Activated T-cell treated with anti-CD3 and anti-CD28 coated beads, Interleukin-2, amount 50 U/mL, for 24 hours (primary cell): ENCODE data around the gene NCOA1.

Source experiments
- DNase-seq: peaks from one replicate; pipeline ENCODE4 v3.0.0-alpha.2; 2020
- H3K27ac Mint-ChIP-seq: 2 replicates; pipeline ENCODE4 v1.8.0; 2020; ENCODE audit warnings: mild to moderate bottlenecking, mixed read lengths
- H3K27me3 Mint-ChIP-seq: 2 replicates; pipeline ENCODE4 v1.8.0; 2020; ENCODE audit warnings: mixed read lengths
- H3K36me3 Mint-ChIP-seq: 2 replicates; pipeline ENCODE4 v1.8.0; 2020; ENCODE audit warnings: low read depth, mixed read lengths
- H3K4me1 Mint-ChIP-seq: 2 replicates; pipeline ENCODE4 v1.8.0; 2020; ENCODE audit warnings: low read depth, mixed read lengths
- H3K4me3 Mint-ChIP-seq: 2 replicates; pipeline ENCODE4 v1.8.0; 2020; ENCODE audit warnings: mild to moderate bottlenecking, moderate library complexity, mixed read lengths
- H3K9me3 Mint-ChIP-seq: 2 replicates; pipeline ENCODE4 v1.8.0; 2020; ENCODE audit warnings: mixed read lengths

Gene NCOA1

DNA sequence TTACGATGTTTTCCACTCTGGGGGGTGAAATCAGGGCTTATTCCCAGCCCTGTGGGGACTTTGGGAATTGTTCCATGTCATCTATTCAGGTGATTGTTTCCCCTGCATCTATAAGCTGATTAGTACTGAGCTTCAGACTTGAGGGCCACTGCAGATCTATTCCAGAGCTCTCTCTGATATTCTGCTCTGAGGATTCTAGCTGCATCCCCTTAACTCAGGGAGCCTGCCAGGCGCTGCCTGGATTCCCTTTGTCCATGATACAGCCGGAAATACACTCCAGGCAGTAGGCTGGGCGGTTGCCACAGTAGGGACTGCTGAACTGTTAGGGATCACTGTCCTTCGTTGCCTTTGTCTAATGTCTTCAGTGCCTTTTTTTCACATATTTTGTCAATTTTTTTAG lies 270.8 kb downstream of the NCOA1 start:
- Mint-ChIP-seq H3K4me1 (peaks cover 6% of the 10 kb centered on the region), H3K4me3 (no peak overlapping the region), H3K27me3 (no peaks in the 10 kb centered on the region), H3K9me3 (no peaks in the 10 kb centered on the region), H3K27ac (no peak overlapping the region), H3K36me3 (peaks cover 67% of the 10 kb centered on the region)
- DNase-seq = no peak

DNA sequence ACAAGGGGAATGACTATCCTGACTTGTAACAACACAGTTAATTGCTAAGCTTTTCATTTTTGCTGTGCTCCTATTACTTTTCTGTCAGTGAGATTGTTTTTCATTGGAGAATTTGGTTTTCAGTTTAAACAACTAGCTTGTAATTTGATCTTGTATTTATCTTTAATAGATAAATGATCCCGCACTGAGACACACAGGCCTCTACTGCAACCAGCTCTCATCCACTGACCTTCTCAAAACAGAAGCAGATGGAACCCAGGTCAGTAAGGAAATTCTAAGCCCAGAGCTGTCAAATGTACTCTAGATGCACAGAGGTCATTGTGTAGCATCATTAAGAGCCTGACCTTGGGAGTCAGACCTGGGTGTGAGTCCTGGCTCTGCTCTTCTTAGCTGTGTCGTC lies 271.5 kb downstream of the NCOA1 start:
- Mint-ChIP-seq H3K27ac (no peak overlapping the region), H3K4me3 (no peak overlapping the region), H3K4me1 (peaks cover 6% of the 10 kb centered on the region), H3K9me3 (no peaks in the 10 kb centered on the region), H3K36me3 (peaks cover 68% of the 10 kb centered on the region), H3K27me3 (no peaks in the 10 kb centered on the region)
- DNase-seq = no peak

DNA sequence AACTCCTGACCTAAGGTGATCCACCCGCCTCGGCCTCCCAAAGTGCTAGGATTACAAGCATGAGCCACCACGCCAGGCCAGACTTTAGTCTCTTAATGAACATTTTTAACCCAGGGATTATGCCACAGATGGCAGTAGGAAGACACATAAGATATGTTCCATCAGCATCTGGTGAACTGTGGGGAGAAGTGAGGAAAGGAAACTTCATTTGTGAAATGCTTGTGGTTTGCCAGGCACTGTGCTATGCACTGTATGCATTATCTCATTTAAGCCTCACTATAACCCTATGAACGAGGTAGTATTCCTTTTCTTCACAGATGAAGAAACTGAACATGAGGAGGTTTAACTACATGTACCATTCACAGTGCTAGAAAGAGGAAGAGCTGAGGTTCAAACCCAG lies 272.8 kb downstream of the NCOA1 start:
- no peak overlapping the region for H3K4me3 Mint-ChIP-seq
- no peaks in the 10 kb centered on the region for H3K27me3 Mint-ChIP-seq
- H3K36me3 Mint-ChIP-seq = peaks cover 68% of the 10 kb centered on the region
- H3K4me1 Mint-ChIP-seq = peaks cover 6% of the 10 kb centered on the region
- no peak for DNase-seq
- H3K9me3 Mint-ChIP-seq = no peaks in the 10 kb centered on the region
- peak overlapping the region; percentile 18 for H3K27ac Mint-ChIP-seq

DNA sequence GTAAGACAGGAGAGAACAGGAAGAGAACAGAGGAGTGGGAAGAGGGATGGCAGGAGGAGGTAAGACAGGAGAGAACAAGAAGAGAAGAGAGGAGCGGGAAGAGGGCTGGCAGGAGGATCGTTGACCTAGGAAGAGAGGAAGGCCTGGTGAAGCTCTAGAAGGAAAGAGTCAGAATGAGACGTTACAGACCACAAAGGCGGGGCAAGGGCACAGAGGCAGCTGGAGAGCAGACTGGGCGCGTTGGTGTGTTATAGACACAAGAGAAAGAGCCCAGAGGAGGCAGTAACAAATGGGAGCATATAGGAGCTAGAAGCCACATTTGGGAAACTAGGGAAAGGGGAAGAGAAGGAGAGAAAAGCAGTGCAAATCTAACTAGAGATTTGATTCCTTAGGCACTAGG lies 275.6 kb downstream of the NCOA1 start:
- H3K9me3 Mint-ChIP-seq = no peaks in the 10 kb centered on the region
- H3K27ac Mint-ChIP-seq = no peak overlapping the region
- no peaks in the 10 kb centered on the region for H3K27me3 Mint-ChIP-seq
- no peak overlapping the region for H3K4me3 Mint-ChIP-seq
- peaks cover 6% of the 10 kb centered on the region for H3K4me1 Mint-ChIP-seq
- H3K36me3 Mint-ChIP-seq = peaks cover 69% of the 10 kb centered on the region
- no peak for DNase-seq

DNA sequence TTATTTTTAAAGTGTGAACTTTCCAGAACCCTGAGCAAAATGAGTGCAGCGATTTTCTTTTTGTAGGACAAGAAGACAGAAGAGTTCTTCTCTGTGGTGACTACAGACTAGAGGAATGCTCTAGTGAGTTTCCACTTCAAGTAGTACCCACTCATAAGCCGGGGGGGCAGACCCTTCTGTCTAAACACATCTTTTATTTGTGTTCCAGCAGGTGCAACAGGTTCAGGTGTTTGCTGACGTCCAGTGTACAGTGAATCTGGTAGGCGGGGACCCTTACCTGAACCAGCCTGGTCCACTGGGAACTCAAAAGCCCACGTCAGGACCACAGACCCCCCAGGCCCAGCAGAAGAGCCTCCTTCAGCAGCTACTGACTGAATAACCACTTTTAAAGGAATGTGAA lies 277.0 kb downstream of the NCOA1 start:
- no peak overlapping the region for H3K27ac Mint-ChIP-seq
- no peaks in the 10 kb centered on the region for H3K9me3 Mint-ChIP-seq
- peaks cover 56% of the 10 kb centered on the region for H3K36me3 Mint-ChIP-seq
- H3K27me3 Mint-ChIP-seq = no peaks in the 10 kb centered on the region
- no peak overlapping the region for H3K4me3 Mint-ChIP-seq
- H3K4me1 Mint-ChIP-seq = peaks cover 6% of the 10 kb centered on the region
- DNase-seq = no peak

DNA sequence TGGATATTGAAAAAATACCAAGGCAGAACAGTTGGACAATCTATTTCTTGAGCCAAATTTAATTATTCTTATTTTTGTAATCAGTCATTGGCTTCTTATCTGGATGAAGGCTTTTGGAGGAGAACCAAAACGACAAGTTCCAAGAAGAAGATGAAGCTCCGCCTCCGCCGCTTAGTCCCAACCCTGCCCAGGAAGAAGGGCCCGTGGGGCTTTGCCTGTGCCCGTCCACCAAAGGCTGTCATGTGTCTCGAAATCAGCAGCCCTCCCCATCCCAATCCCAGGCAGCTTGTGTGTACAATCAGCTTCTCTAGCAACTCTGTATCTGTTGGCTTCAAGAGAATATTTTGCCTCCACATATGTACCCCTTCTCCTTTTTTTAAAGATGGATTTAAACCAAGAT lies 277.5 kb downstream of the NCOA1 start:
- no peak overlapping the region for H3K4me3 Mint-ChIP-seq
- H3K36me3 Mint-ChIP-seq = peaks cover 55% of the 10 kb centered on the region
- H3K9me3 Mint-ChIP-seq = no peaks in the 10 kb centered on the region
- DNase-seq = no peak
- H3K27ac Mint-ChIP-seq = no peak overlapping the region
- no peaks in the 10 kb centered on the region for H3K27me3 Mint-ChIP-seq
- H3K4me1 Mint-ChIP-seq = peaks cover 6% of the 10 kb centered on the region

DNA sequence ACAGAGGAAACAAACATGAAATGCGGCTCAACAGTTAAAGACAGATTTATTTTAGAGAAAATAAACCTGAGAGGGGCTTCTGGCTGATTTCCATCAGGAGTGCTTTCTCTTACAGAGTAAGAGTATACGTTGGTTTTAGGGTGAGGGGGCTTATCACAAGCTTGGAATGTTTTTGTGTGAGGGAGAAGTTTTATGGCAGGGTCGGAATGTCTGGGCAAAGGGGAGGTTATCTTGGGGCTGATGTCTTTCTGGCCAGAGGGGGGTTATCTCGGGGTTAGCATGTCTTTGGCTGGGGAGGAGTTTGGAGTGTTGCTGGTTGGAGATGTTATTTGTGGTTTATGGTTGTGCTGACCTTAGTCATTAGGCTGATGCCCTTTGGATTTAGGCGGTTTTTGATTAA lies 280.0 kb downstream of the NCOA1 start:
- Mint-ChIP-seq H3K4me3 (no peak overlapping the region), H3K27ac (no peak overlapping the region), H3K4me1 (peaks cover 6% of the 10 kb centered on the region), H3K9me3 (no peaks in the 10 kb centered on the region), H3K27me3 (no peaks in the 10 kb centered on the region), H3K36me3 (peaks cover 36% of the 10 kb centered on the region)
- DNase-seq = no peak

DNA sequence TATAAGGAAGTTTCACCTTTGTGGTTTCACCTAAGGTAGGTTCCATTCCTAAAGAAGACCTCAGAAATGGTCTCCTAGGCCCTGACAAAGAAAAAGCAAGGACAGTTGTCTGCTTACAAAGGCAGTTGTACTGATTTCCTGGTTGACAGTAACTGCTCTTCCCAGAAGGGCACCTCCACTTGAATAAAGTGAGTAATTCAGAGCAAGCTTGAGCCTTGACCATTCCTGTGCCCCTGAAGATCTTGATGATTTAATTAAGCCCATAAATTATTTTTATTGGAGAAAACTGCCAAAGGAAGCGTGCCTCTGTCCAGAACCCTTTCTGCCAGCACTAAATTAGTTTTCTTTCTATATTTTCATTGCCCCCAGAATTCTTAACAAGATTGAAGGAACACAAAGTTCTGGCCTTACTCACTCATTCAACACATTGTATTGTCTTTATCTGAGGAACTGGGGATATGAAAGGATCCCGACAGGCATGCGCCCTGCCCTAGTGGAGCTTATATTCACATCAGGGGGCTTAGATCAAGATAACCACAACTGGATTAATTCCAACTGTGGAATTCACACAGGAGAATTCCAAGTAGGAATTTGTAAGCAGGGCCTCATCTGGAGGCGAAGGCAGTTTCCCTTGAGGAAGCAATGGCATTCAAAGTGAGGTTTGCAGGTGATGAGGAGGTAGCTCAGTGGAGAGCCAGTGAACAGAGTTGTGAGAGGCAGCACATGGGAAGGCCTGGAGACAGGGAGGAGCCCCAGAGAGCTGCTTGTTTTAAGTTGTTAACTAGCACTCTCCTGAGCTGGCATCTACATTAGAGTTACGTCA lies 280.9 kb downstream of the NCOA1 start:
- Mint-ChIP-seq H3K27ac (no peak overlapping the region), H3K27me3 (no peaks in the 10 kb centered on the region), H3K4me1 (no peaks in the 10 kb centered on the region), H3K36me3 (peaks cover 28% of the 10 kb centered on the region), H3K9me3 (no peaks in the 10 kb centered on the region), H3K4me3 (no peak overlapping the region)
- no peak for DNase-seq

DNA sequence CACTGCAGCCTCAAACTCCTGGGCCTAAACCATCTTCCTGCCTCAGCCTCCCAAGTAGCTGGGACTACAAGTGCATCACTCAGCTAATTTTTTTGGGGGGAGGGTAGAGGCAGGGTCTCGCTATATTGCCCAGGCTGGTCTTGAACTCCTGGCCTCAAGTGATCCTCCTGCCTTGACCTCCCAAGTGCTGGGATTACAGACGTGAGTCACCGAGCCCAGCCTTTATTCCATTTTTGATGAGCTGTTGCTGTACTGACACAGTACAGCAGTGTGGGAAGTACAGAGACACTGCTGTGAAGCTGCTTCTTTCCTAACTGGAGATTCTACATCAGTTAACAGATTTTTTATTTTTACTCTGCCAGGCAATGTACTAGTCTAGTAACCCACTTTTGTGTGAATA lies 283.3 kb downstream of the NCOA1 start:
- Mint-ChIP-seq H3K36me3 (peaks cover 11% of the 10 kb centered on the region), H3K9me3 (no peaks in the 10 kb centered on the region), H3K27ac (no peak overlapping the region), H3K4me1 (no peaks in the 10 kb centered on the region), H3K4me3 (no peak overlapping the region), H3K27me3 (no peaks in the 10 kb centered on the region)
- no peak for DNase-seq

DNA sequence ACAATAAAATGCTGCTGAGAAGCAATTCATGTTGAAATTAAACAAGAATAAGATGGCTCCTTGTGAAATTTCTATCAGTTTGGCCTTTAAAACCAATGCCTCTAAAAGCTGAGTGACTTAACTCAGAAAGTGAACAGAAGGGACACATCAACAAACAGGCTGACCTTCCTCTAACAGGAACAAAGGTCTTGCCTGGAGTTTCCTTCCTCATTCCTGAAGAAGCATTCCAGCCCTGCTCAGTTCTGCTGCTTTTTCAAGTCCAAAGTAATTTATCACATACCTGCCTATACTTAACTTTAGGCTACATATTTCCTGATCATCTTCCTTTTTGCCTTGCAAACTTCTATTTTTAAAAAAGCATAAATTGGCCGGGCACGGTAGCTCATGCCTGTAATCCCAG lies 288.1 kb downstream of the NCOA1 start:
- no peaks in the 10 kb centered on the region for H3K36me3 Mint-ChIP-seq
- no peak overlapping the region for H3K4me3 Mint-ChIP-seq
- no peaks in the 10 kb centered on the region for H3K4me1 Mint-ChIP-seq
- no peaks in the 10 kb centered on the region for H3K9me3 Mint-ChIP-seq
- DNase-seq = no peak
- no peak overlapping the region for H3K27ac Mint-ChIP-seq
- peaks cover 7% of the 10 kb centered on the region for H3K27me3 Mint-ChIP-seq

DNA sequence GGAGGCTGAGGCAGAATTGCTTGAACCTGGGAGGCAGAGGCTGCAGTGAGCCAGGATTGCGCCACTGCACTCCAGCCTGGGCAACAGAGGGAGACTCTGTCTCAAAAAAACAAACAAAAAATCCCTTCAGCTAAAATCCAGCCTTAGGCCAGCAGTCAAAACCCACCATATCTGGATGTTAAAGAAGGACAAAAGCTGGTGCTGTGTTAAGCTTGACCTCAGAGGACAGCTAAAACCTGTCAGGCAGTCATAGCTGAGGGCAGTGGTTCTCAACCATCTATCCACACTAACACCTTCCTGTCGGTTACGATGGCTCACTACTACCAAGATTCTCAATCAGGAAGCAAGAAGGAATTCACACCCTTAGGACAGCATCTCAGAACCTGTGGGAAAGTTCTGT lies 292.6 kb downstream of the NCOA1 start:
- H3K27me3 Mint-ChIP-seq = peaks cover 11% of the 10 kb centered on the region
- H3K36me3 Mint-ChIP-seq = no peaks in the 10 kb centered on the region
- DNase-seq = no peak
- H3K4me3 Mint-ChIP-seq = no peak overlapping the region
- H3K27ac Mint-ChIP-seq = no peak overlapping the region
- no peaks in the 10 kb centered on the region for H3K4me1 Mint-ChIP-seq
- H3K9me3 Mint-ChIP-seq = no peaks in the 10 kb centered on the region

DNA sequence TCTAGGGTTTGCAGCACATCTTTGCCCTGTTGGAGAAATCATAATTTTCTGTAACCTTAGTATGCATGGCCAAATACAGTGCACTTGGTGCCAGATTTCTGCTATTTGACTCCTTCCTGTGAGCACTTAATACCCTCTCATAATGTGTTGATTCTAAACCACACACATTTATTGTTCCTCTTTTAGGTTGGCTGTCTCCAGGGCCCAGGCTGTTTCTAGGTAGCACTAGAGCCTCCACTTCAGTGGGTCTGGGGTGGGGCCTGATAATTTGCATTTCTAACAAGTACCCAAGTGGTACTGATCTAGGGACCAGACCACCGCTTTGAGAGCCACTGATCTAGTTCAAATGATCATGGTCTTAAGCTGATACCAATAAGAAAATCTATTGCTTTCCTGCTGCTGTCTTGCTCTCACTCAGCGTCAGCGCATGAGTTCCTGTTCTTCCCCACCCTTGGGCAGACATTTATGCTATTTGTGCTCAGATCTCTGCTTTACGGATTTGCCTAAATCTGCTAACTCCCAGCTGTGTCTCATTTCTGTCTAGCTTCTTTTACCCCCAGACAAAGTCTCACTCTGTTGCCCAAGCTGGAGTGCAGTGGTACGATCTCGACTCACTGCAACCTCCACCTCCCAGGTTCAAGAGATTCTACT lies 294.7 kb downstream of the NCOA1 start:
- no peak overlapping the region for H3K4me3 Mint-ChIP-seq
- H3K36me3 Mint-ChIP-seq = peaks cover 17% of the 10 kb centered on the region
- no peak for DNase-seq
- peaks cover 9% of the 10 kb centered on the region for H3K27me3 Mint-ChIP-seq
- H3K27ac Mint-ChIP-seq = no peak overlapping the region
- no peaks in the 10 kb centered on the region for H3K4me1 Mint-ChIP-seq
- H3K9me3 Mint-ChIP-seq = no peaks in the 10 kb centered on the region

DNA sequence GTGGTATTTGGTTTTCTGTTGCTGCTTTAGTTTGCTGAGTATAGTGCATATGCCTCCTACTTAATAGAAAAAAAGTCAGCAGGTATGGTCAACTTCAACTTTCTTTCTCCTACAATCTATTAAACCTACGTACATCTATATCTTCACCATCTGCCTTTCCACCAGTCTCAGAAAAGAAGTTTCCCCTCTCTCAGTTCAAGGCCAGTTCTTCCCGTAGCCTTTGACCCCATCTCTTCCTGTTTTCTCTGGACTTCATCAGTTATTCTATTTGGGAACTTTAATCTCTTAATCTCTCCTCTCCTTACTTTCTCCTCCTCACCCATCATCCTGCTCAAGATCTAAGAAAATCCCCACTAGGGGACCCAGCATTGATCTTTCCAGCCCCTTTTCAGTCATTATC lies 296.5 kb downstream of the NCOA1 start:
- Mint-ChIP-seq H3K36me3 (peaks cover 19% of the 10 kb centered on the region), H3K27me3 (peaks cover 4% of the 10 kb centered on the region), H3K4me1 (peaks cover 7% of the 10 kb centered on the region), H3K9me3 (no peaks in the 10 kb centered on the region), H3K4me3 (no peak overlapping the region), H3K27ac (no peak overlapping the region)
- DNase-seq = no peak

DNA sequence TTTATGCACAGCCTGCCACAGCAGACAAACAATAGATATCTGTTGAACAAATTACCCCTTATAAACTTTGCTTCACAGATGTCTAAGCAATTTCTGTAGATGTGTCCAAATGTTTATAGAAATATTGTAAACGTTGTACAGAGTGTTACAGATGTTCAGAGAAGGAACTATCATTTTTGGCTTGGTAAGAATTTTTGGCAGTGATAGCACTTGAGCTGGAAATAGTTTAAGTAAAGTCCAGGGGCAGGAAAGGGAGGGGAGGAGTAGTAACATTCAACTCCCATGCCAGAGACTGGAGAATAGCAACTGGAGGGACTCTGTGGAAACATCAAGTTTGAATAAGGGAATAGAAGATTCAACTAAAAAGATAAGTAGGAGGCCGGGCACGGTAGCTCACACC lies 297.8 kb downstream of the NCOA1 start:
- Mint-ChIP-seq H3K4me3 (no peak overlapping the region), H3K36me3 (peaks cover 31% of the 10 kb centered on the region), H3K27ac (no peak overlapping the region), H3K4me1 (peaks cover 8% of the 10 kb centered on the region), H3K9me3 (no peaks in the 10 kb centered on the region), H3K27me3 (peaks cover 4% of the 10 kb centered on the region)
- no peak for DNase-seq

DNA sequence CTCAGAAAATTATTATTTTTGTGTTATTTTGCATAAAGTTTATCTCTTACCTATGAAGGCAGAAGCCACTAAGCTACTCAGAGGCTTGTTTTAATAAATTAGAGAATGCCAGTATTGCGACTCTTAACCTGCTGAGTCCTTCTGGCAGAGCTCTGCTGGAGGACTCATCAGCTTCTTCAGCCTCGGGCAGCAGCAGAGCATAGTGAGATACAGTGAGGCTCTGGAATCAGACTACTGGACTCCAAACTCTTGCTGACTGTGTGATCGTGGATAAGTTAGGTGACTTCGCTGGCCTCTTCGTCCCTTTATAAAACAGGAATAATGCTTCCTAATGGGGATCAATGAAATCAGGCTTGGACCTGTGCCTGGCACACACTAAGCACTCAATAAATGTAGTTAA lies 300.4 kb downstream of the NCOA1 start:
- no peaks in the 10 kb centered on the region for H3K9me3 Mint-ChIP-seq
- H3K27ac Mint-ChIP-seq = no peak overlapping the region
- no peak overlapping the region for H3K4me3 Mint-ChIP-seq
- peaks cover 23% of the 10 kb centered on the region for H3K4me1 Mint-ChIP-seq
- H3K36me3 Mint-ChIP-seq = peaks cover 58% of the 10 kb centered on the region
- no peak for DNase-seq
- no peaks in the 10 kb centered on the region for H3K27me3 Mint-ChIP-seq
